Keratinocyte (primary cell): ENCODE measurements around the gene TRIP12. TPM values are rescaled to one million over a fixed set of nuclear protein-coding genes. Genes with fewer than 3 reads are reported as not detected.

Experiments used
- DNase-seq: peaks from one replicate; pipeline ENCODE4 v3.0.0-alpha.2; 2011; ENCODE audit warnings: low read depth, missing footprints, low spot score
- FAIRE-seq: peaks from 2 replicates; lab custom pipeline; 2011; peaks lifted over from hg19 to GRCh38; lab: Jason Lieb, UNC
- H2AFZ ChIP-seq: 2 replicates; pipeline ENCODE4 v1.6.0; 2012; ENCODE audit warnings: low read length, control low read depth, inconsistent platforms; ENCODE audit not compliant: control insufficient read depth
- H3K27ac ChIP-seq: 2 replicates; pipeline ENCODE4 v1.5.1; 2011; ENCODE audit warnings: low read length; ENCODE audit not compliant: control insufficient read depth, insufficient read depth
- H3K27me3 ChIP-seq: 3 replicates; pipeline ENCODE4 v1.6.0; 2011; ENCODE audit warnings: low read length; ENCODE audit not compliant: control insufficient read depth, insufficient read depth; ENCODE audit errors: extremely low read depth
- H3K36me3 ChIP-seq, 2 experiments: 2 replicates in 1 of 2; 3 replicates in 1 of 2; pipeline ENCODE4 v1.5.1; 2011; ENCODE audit warnings: low read length in 2 of 2, mild to moderate bottlenecking in 1 of 2; ENCODE audit not compliant: control insufficient read depth in 2 of 2, insufficient read depth in 2 of 2; ENCODE audit errors: extremely low read depth in 1 of 2
- H3K4me1 ChIP-seq: 3 replicates; pipeline ENCODE4 v1.5.1; 2011; ENCODE audit warnings: low read length; ENCODE audit not compliant: control insufficient read depth, insufficient read depth; ENCODE audit errors: extremely low read depth
- H3K4me2 ChIP-seq: 3 replicates; pipeline ENCODE4 v1.6.0; 2011; ENCODE audit warnings: low read depth, low read length; ENCODE audit not compliant: control insufficient read depth, insufficient read depth; ENCODE audit errors: extremely low read depth
- H3K4me3 ChIP-seq, 3 experiments: fragments of 200-600 bp in 1 of 3; sonication (generic) in 1 of 3; 2 replicates in 2 of 3; 3 replicates in 1 of 3; pipeline ENCODE4 v1.5.1; 2011 to 2016; ENCODE audit warnings: low read length in 3 of 3, mild to moderate bottlenecking in 3 of 3, control low read depth in 2 of 3, inconsistent platforms in 1 of 3, low read depth in 1 of 3, mixed read lengths in 1 of 3, mixed run types in 1 of 3, moderate library complexity in 1 of 3; ENCODE audit not compliant: control insufficient read depth in 2 of 3, insufficient read depth in 2 of 3; ENCODE audit errors: extremely low read depth in 1 of 3
- H3K79me2 ChIP-seq: 2 replicates; pipeline ENCODE4 v1.6.0; 2012; ENCODE audit warnings: low read length; ENCODE audit not compliant: control insufficient read depth, insufficient read depth
- H3K9ac ChIP-seq: 3 replicates; pipeline ENCODE4 v1.6.0; 2011; ENCODE audit warnings: low read length; ENCODE audit not compliant: control insufficient read depth, insufficient read depth; ENCODE audit errors: extremely low read depth
- H3K9me1 ChIP-seq: 3 replicates; pipeline ENCODE4 v1.6.0; 2011; ENCODE audit warnings: low read length; ENCODE audit not compliant: control insufficient read depth, insufficient read depth; ENCODE audit errors: extremely low read depth
- H3K9me3 ChIP-seq: 2 replicates; pipeline ENCODE4 v1.5.1; 2012; ENCODE audit warnings: low read depth, low read length; ENCODE audit not compliant: control insufficient read depth
- H4K20me1 ChIP-seq: 3 replicates; pipeline ENCODE4 v1.6.0; 2011; ENCODE audit warnings: low read length; ENCODE audit not compliant: control insufficient read depth, insufficient read depth; ENCODE audit errors: extremely low read depth
- EZH2 ChIP-seq: IDR thresholded peaks from one replicate; pipeline ENCODE4 v1.6.1; 2012; ENCODE audit warnings: inconsistent platforms, mild to moderate bottlenecking, low read length, moderate library complexity
- dilution Hi-C: fragments of 300-500 bp; cut with MboI; formaldehyde crosslinking; loops from one replicate; pipeline ENCODE4 v1.7.0; 2020; ENCODE audit warnings: low sequenced_read_pairs; ENCODE audit not compliant: extremely low pct_ligation_motif_present
- polyA plus RNA-seq, 5 experiments: library from polyadenylated mRNA; depleted of rRNA in 3 of 5; stranded (reverse) in 3 of 5; stranded (forward) in 1 of 5; unstranded in 1 of 5; fragments of >200 nt; gene quantifications; 1 replicate in 1 of 5; 2 replicates in 3 of 5; 3 replicates in 1 of 5; pipeline versions ENCODE4 v1.2.1 to v1.2.3, GENCODE V29; 2011 to 2012; ENCODE audit warnings: missing spikeins in 2 of 5, low read depth in 1 of 5, low replicate concordance in 1 of 5
- TF ChIP-seq, protein P1 (sequence below), 3 experiments: IDR thresholded peaks in 1 of 3; conservative IDR thresholded peaks in 1 of 3; optimal IDR thresholded peaks in 1 of 3; 2 replicates in 2 of 3; 3 replicates in 1 of 3; pipeline versions ENCODE3 to v1.5.1; 2011; ENCODE audit warnings: low read length in 3 of 3, mild to moderate bottlenecking in 3 of 3, moderate library complexity in 2 of 3, control low read depth in 1 of 3, inconsistent platforms in 1 of 3; ENCODE audit not compliant: insufficient read depth in 2 of 3; ENCODE audit errors: extremely low read depth in 1 of 3

TRIP12 gene
- polyA plus RNA-seq, 1 donor (not counting 4 experiments of a cell fraction or from before 2014, with no cell fraction given), result 123 TPM

DNA sequence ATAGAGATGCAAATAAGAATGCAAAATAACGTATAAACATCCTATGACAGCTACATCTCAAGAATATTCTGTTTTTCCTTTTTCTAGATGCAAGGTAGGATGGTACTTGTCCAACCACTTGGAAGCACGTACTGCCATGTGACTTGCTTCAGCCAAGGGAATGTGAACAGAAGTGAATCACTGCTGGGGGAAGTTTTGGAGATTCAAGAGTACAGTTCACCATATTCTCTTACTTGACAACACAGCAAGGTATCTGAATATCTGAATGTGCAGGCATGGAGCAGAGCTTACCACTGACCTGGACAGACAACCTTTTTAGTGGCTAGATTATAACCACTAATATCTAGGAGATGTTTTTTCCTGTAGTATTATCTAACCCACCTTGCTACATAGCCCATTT is 53.0 kb downstream of the TRIP12 start:
- FAIRE-seq (no peak), DNase-seq (no peak)
- peaks cover 0 to 6% of the 10 kb centered on the region in 2 experiments for H3K36me3 ChIP-seq
- no peak overlapping the region for H2AFZ ChIP-seq
- H4K20me1 ChIP-seq, result peaks cover 4% of the 10 kb centered on the region
- H3K9me1 ChIP-seq, result peaks cover 2% of the 10 kb centered on the region
- H3K27me3 ChIP-seq, result no peaks in the 10 kb centered on the region
- peaks cover 86% of the 10 kb centered on the region for H3K79me2 ChIP-seq
- no peak overlapping the region for H3K4me3 ChIP-seq
- H3K9ac ChIP-seq, result no peak overlapping the region
- TF ChIP-seq, protein P1, sequence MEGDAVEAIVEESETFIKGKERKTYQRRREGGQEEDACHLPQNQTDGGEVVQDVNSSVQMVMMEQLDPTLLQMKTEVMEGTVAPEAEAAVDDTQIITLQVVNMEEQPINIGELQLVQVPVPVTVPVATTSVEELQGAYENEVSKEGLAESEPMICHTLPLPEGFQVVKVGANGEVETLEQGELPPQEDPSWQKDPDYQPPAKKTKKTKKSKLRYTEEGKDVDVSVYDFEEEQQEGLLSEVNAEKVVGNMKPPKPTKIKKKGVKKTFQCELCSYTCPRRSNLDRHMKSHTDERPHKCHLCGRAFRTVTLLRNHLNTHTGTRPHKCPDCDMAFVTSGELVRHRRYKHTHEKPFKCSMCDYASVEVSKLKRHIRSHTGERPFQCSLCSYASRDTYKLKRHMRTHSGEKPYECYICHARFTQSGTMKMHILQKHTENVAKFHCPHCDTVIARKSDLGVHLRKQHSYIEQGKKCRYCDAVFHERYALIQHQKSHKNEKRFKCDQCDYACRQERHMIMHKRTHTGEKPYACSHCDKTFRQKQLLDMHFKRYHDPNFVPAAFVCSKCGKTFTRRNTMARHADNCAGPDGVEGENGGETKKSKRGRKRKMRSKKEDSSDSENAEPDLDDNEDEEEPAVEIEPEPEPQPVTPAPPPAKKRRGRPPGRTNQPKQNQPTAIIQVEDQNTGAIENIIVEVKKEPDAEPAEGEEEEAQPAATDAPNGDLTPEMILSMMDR (optimal IDR thresholded peaks at IDR 0.05 in 1 of 3, IDR thresholded peaks at IDR 0.05 in 1 of 3, conservative IDR thresholded peaks at IDR 0.05 in 1 of 3; ENCODE audit: extremely low read depth in 1 of 3, insufficient read depth in 2 of 3, low read length in 3 of 3), result no peak
- no peak for TF ChIP-seq EZH2
- dilution Hi-C loops, result no loop called here
- H3K9me3 ChIP-seq, result no peaks in the 10 kb centered on the region
- H3K27ac ChIP-seq, result no peak overlapping the region
- H3K4me1 ChIP-seq, result no peaks in the 10 kb centered on the region
- H3K4me2 ChIP-seq, result no peak overlapping the region

GRCh38 chr2:229865033-229865432 is 56.8 kb downstream of the TRIP12 start:
- dilution Hi-C loops, result no loop called here
- Histone ChIP-seq H3K27ac (no peak overlapping the region), H3K4me2 (no peak overlapping the region), H3K9me1 (peaks cover 2% of the 10 kb centered on the region), H3K4me1 (no peaks in the 10 kb centered on the region), H3K27me3 (no peaks in the 10 kb centered on the region), H2AFZ (no peak overlapping the region), H4K20me1 (peaks cover 4% of the 10 kb centered on the region), H3K79me2 (peaks cover 89% of the 10 kb centered on the region), H3K4me3 (no peak overlapping the region), H3K9ac (no peak overlapping the region), H3K36me3 (peaks cover 0 to 5% of the 10 kb centered on the region in 2 experiments), H3K9me3 (no peaks in the 10 kb centered on the region)
- no peak for TF ChIP-seq EZH2
- TF ChIP-seq, protein P1 (optimal IDR thresholded peaks at IDR 0.05 in 1 of 3, IDR thresholded peaks at IDR 0.05 in 1 of 3, conservative IDR thresholded peaks at IDR 0.05 in 1 of 3; ENCODE audit: extremely low read depth in 1 of 3, insufficient read depth in 2 of 3, low read length in 3 of 3), result no peak
- FAIRE-seq (no peak), DNase-seq (no peak)
